GM12878 (cell line): Measurements from ENCODE around the gene KLK2. TPM values are rescaled to one million over a fixed set of nuclear protein-coding genes. Genes with fewer than 3 reads are reported as not detected.
A peak's percentile ranks its signal among the peaks of the same experiment; 100 is the strongest.

Experiments used
- BCL3 ChIP-seq: IDR thresholded peaks from 2 replicates; pipeline ENCODE4 v1.6.1; 2011; ENCODE audit warnings: borderline replicate concordance, low read depth, mild to moderate bottlenecking, moderate library complexity, low read length; ENCODE audit not compliant: insufficient read depth, poor library complexity, severe bottlenecking
- BHLHE40 ChIP-seq, 2 experiments: fragments of 450-650 bp in 1 of 2; IDR thresholded peaks; 2 replicates each; pipeline ENCODE4 v1.6.1; 2011 to 2017; ENCODE audit warnings: low read depth in 2 of 2, borderline replicate concordance in 1 of 2, improper control_type of control experiment in 1 of 2, low read length in 1 of 2, mild to moderate bottlenecking in 1 of 2
- BRCA1 ChIP-seq: IDR thresholded peaks from 2 replicates; pipeline ENCODE4 v1.6.1; 2011; ENCODE audit warnings: low read depth, low read length, improper control_type of control experiment
- CBX5 ChIP-seq: sonication (generic); IDR thresholded peaks from 2 replicates; pipeline ENCODE4 v1.6.1; 2016; ENCODE audit warnings: low read depth, moderate library complexity, mild to moderate bottlenecking, inconsistent platforms
- CHD1 ChIP-seq: IDR thresholded peaks from 2 replicates; pipeline ENCODE4 v1.6.1; 2012; ENCODE audit warnings: low read depth, low read length, improper control_type of control experiment
- CTCF ChIP-seq, 3 experiments: IDR thresholded peaks in 2 of 3; conservative IDR thresholded peaks in 1 of 3; 2 replicates each; pipeline ENCODE4 v1.5.1; 2011; ENCODE audit warnings: low read depth in 3 of 3, low read length in 3 of 3, mild to moderate bottlenecking in 3 of 3, control low read depth in 2 of 3, moderate library complexity in 2 of 3, inconsistent platforms in 1 of 3, mixed read lengths in 1 of 3; ENCODE audit not compliant: control insufficient read depth in 2 of 3, insufficient read depth in 1 of 3; ENCODE audit errors: extremely low read depth in 1 of 3
- E2F4 ChIP-seq: IDR thresholded peaks from 2 replicates; pipeline ENCODE4 v1.6.1; 2012; ENCODE audit warnings: low read depth, low read length, improper control_type of control experiment
- EED ChIP-seq: sonication (generic); IDR thresholded peaks from 2 replicates; pipeline ENCODE4 v1.6.1; 2016; ENCODE audit warnings: antibody characterized with exemption, low read depth
- EP300 ChIP-seq, 2 experiments: fragments of 150-350 bp in 1 of 2; IDR thresholded peaks; 2 replicates each; pipeline ENCODE4 v1.6.1; 2011 to 2012; ENCODE audit warnings: low read depth in 2 of 2, low read length in 2 of 2, borderline replicate concordance in 1 of 2, improper control_type of control experiment in 1 of 2, inconsistent platforms in 1 of 2; ENCODE audit not compliant: control insufficient read depth in 1 of 2
- FOS ChIP-seq: IDR thresholded peaks from 3 replicates; pipeline ENCODE4 v1.6.1; 2011; ENCODE audit warnings: borderline replicate concordance; ENCODE audit not compliant: insufficient read length; ENCODE audit errors: extremely low read depth
- FOXM1 ChIP-seq: IDR thresholded peaks from 2 replicates; pipeline ENCODE4 v1.6.1; 2012; ENCODE audit warnings: low read depth, mild to moderate bottlenecking, inconsistent platforms, low read length, moderate library complexity
- GATAD2B ChIP-seq: fragments of 450-650 bp; conservative IDR thresholded peaks from 2 replicates; pipeline ENCODE4 v1.6.1; 2017; ENCODE audit warnings: low read depth, mild to moderate bottlenecking, moderate library complexity
- IKZF2 ChIP-seq, 2 experiments: fragments of 450-650 bp; IDR thresholded peaks; 2 replicates each; pipeline ENCODE4 v1.6.1; 2017; ENCODE audit warnings: mild to moderate bottlenecking in 2 of 2, moderate library complexity in 2 of 2
- IRF5 ChIP-seq: fragments of 450-650 bp; IDR thresholded peaks from 2 replicates; pipeline ENCODE4 v1.6.1; 2017; ENCODE audit warnings: borderline replicate concordance
- MTA3 ChIP-seq: IDR thresholded peaks from 2 replicates; pipeline ENCODE4 v1.6.1; 2012; ENCODE audit warnings: low read length, inconsistent platforms, borderline replicate concordance
- NFXL1 ChIP-seq: fragments of 450-650 bp; IDR thresholded peaks from 2 replicates; pipeline ENCODE4 v1.6.1; 2017; ENCODE audit warnings: antibody characterized with exemption, mild to moderate bottlenecking, borderline replicate concordance
- NR2F1 ChIP-seq: fragments of 450-650 bp; conservative IDR thresholded peaks from 2 replicates; pipeline ENCODE4 v1.6.1; 2017; ENCODE audit warnings: mild to moderate bottlenecking
- RUNX3 ChIP-seq: IDR thresholded peaks from 2 replicates; pipeline ENCODE4 v1.6.1; 2012; ENCODE audit warnings: low read length, inconsistent platforms
- SMAD5 ChIP-seq: IDR thresholded peaks from 2 replicates; pipeline ENCODE4 v1.6.1; 2016; ENCODE audit warnings: antibody characterized with exemption, low read depth
- SUPT20H ChIP-seq: IDR thresholded peaks from 2 replicates; pipeline ENCODE4 v1.6.1; 2011; ENCODE audit warnings: low read depth, mild to moderate bottlenecking, low read length, moderate library complexity, borderline replicate concordance; ENCODE audit not compliant: control insufficient read depth
- TARDBP ChIP-seq: IDR thresholded peaks from 2 replicates; pipeline ENCODE4 v1.6.1; 2016; ENCODE audit warnings: borderline replicate concordance
- TCF7 ChIP-seq: IDR thresholded peaks from 2 replicates; pipeline ENCODE4 v1.6.1; 2014; ENCODE audit warnings: antibody characterized with exemption, borderline replicate concordance
- USF2 ChIP-seq: IDR thresholded peaks from 2 replicates; pipeline ENCODE4 v1.6.1; 2011; ENCODE audit warnings: low read depth, low read length, improper control_type of control experiment, borderline replicate concordance
- ZSCAN29 ChIP-seq: fragments of 450-650 bp; IDR thresholded peaks from 2 replicates; pipeline ENCODE4 v1.6.1; 2017; ENCODE audit warnings: mild to moderate bottlenecking, moderate library complexity
- polyA plus RNA-seq, 11 experiments: library from polyadenylated mRNA; depleted of rRNA in 4 of 11; unstranded in 6 of 11; stranded (reverse) in 5 of 11; fragments of >200 nt; fragmentation: Nextera tagmentation in 4 of 11; fragmentation: Illumina TruSeq in 1 of 11; extraction: Ambion mirVana in 4 of 11; extraction: Trizol in 1 of 11; gene quantifications; 1 replicate in 1 of 11; 2 replicates in 10 of 11; pipeline versions ENCODE4 v1.2.1 to v1.2.3, GENCODE V29; 2011 to 2016; ENCODE audit warnings: inconsistent platforms in 2 of 11, missing spikeins in 2 of 11, low read depth in 1 of 11
- total RNA-seq, 4 experiments: library from RNA; depleted of rRNA in 3 of 4; stranded (reverse); fragments of >200 nt in 3 of 4; fragmentation: Illumina TruSeq in 1 of 4; extraction: Trizol in 1 of 4; gene quantifications; 2 replicates each; pipeline versions ENCODE4 v1.2.1 to v1.2.3, GENCODE V29; 2013 to 2021

KLK2 gene
- total and polyA plus RNA-seq, 10 of the 15 experiments (the other 5 are each of a cell fraction or from before 2014, with no cell fraction given), result 0.19 to 3.1 (median 1.2) TPM

- TF ChIP-seq FOXM1 (no peak), EED (no peak), TARDBP (no peak), MTA3 (no peak), ZSCAN29 (no peak), TCF7 (no peak), E2F4 (no peak), CHD1 (no peak), SUPT20H (no peak), NFXL1 (no peak), FOS (no peak), BHLHE40 (IDR thresholded peaks at IDR 0.05; ENCODE audit: borderline replicate concordance in 1 of 2, low read depth in 2 of 2, low read length in 1 of 2) (peak; percentile 59 to 90; a peak in 3 of 4 replicates), IKZF2 (IDR thresholded peaks at IDR 0.05) (no peak), GATAD2B (0 out of 2 replicates have a peak, but pooled peaks have one; percentile 25), USF2 (no peak), BRCA1 (no peak), BCL3 (no peak), SMAD5 (no peak), IRF5 (no peak), CBX5 (no peak), NR2F1 (0 out of 2 replicates have a peak, but pooled peaks have one; percentile 28), RUNX3 (no peak), CTCF (IDR thresholded peaks at IDR 0.05 in 2 of 3, conservative IDR thresholded peaks at IDR 0.05 in 1 of 3; ENCODE audit: control insufficient read depth in 2 of 3, extremely low read depth in 1 of 3, insufficient read depth in 1 of 3, low read depth in 3 of 3, low read length in 3 of 3) (no peak), EP300 (IDR thresholded peaks at IDR 0.05; ENCODE audit: borderline replicate concordance in 1 of 2, control insufficient read depth in 1 of 2, low read depth in 2 of 2, low read length in 2 of 2) (no peak)
These were observed 37.3 kb upstream of the KLK2 start (continued) for GRCh38 chr19:50835785-50836542.
